IMR-90 (cell line): ENCODE results near the gene UBE3B.

Experiments used
- MXI1 ChIP-seq: IDR thresholded peaks from 2 replicates; pipeline ENCODE4 v1.6.1; 2012; ENCODE audit warnings: low read depth, mild to moderate bottlenecking, low read length, moderate library complexity, borderline replicate concordance
- POLR2A ChIP-seq: IDR thresholded peaks from 2 replicates; pipeline ENCODE4 v1.6.1; 2012; ENCODE audit warnings: mild to moderate bottlenecking, low read depth, low read length
- TF ChIP-seq, protein P1 (sequence below): conservative IDR thresholded peaks from 2 replicates; pipeline ENCODE4 v1.5.1; 2012; ENCODE audit warnings: mild to moderate bottlenecking, low read depth, low read length, improper control_type of control experiment

GRCh38 chr12:109542876-109543275 is 65.4 kb downstream of the UBE3B start:
- TF ChIP-seq, protein P1, sequence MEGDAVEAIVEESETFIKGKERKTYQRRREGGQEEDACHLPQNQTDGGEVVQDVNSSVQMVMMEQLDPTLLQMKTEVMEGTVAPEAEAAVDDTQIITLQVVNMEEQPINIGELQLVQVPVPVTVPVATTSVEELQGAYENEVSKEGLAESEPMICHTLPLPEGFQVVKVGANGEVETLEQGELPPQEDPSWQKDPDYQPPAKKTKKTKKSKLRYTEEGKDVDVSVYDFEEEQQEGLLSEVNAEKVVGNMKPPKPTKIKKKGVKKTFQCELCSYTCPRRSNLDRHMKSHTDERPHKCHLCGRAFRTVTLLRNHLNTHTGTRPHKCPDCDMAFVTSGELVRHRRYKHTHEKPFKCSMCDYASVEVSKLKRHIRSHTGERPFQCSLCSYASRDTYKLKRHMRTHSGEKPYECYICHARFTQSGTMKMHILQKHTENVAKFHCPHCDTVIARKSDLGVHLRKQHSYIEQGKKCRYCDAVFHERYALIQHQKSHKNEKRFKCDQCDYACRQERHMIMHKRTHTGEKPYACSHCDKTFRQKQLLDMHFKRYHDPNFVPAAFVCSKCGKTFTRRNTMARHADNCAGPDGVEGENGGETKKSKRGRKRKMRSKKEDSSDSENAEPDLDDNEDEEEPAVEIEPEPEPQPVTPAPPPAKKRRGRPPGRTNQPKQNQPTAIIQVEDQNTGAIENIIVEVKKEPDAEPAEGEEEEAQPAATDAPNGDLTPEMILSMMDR, result no peak
- TF ChIP-seq POLR2A, result no peak
- TF ChIP-seq MXI1, result no peak
